Esophagus muscularis mucosa (tissue), 4 donors: ENCODE results near the gene PIEZO1. TPM values are rescaled to one million over a fixed set of nuclear protein-coding genes. Genes with fewer than 3 reads are reported as not detected.

Experiments used
- DNase-seq: peaks from one replicate; pipeline ENCODE4 v3.0.0-alpha.2; 2017; ENCODE audit errors: extremely low spot score
- H3K27ac ChIP-seq, 4 donors: fragments of 200-600 bp; sonication (generic); replicated peaks in 1 of 4; 1 replicate in 3 of 4; 2 replicates in 1 of 4; pipeline ENCODE4 v1.5.1; 2016 to 2019; ENCODE audit warnings: mild to moderate bottlenecking in 1 of 4
- H3K27me3 ChIP-seq, 4 donors: fragments of 200-600 bp; sonication (generic); one replicate each; pipeline versions ENCODE4 v1.5.1 to v1.6.0; 2016 to 2019
- H3K36me3 ChIP-seq, 4 donors: fragments of 200-600 bp; sonication (generic); one replicate each; pipeline ENCODE4 v1.5.1; 2016 to 2019
- H3K4me1 ChIP-seq, 4 donors: fragments of 200-600 bp; sonication (generic); one replicate each; pipeline ENCODE4 v1.5.1; 2016 to 2019
- H3K4me3 ChIP-seq, 4 donors: fragments of 200-600 bp; sonication (generic); 1 replicate in 2 of 4; 2 replicates in 2 of 4; pipeline ENCODE4 v1.5.1; 2016 to 2019; ENCODE audit warnings: mild to moderate bottlenecking in 4 of 4, moderate library complexity in 1 of 4
- H3K9me3 ChIP-seq, 4 donors: fragments of 200-600 bp; sonication (generic); 1 replicate in 3 of 4; 2 replicates in 1 of 4; pipeline ENCODE4 v1.5.1; 2016 to 2019
- CTCF ChIP-seq, 3 experiments: fragments of 200-600 bp in 2 of 3; fragments of 450-650 bp in 1 of 3; sonication (generic) in 2 of 3; IDR thresholded peaks; one replicate each; pipeline ENCODE4 v1.5.1; 2017 to 2019; ENCODE audit warnings: antibody characterized with exemption in 3 of 3, mild to moderate bottlenecking in 2 of 3, moderate library complexity in 1 of 3
- EP300 ChIP-seq: sonication (generic); formaldehyde crosslinking; IDR thresholded peaks from one replicate; pipeline ENCODE4 v1.6.1; 2017; ENCODE audit warnings: antibody characterized with exemption
- POLR2A ChIP-seq: fragments of 450-650 bp; IDR thresholded peaks from one replicate; pipeline ENCODE4 v1.6.1; 2017; ENCODE audit warnings: antibody characterized with exemption, moderate library complexity, mild to moderate bottlenecking, low read depth
- POLR2AphosphoS5 ChIP-seq, 2 donors: sonication (generic); formaldehyde crosslinking; IDR thresholded peaks; one replicate each; pipeline ENCODE4 v1.6.1; 2017; ENCODE audit warnings: antibody characterized with exemption in 2 of 2
- WGBS: methylation state at CpG from one replicate; pipeline ENCODE4 v1.1.5; 2018; 5-methylcytosine and 5-hydroxymethylcytosine counted together
- intact Hi-C: fragments of 100-400 bp; cut with DNase I; formaldehyde crosslinking; loops from one replicate; pipeline ENCODE4 v1.15.1; 2023
- total RNA-seq, 4 donors: library from RNA; depleted of rRNA; stranded (reverse); fragments of >200 nt; gene quantifications; one replicate each; pipeline versions ENCODE4 v1.1.0 to v1.2.1, GENCODE V29; 2016

PIEZO1 gene
- total RNA-seq, 4 donors from 2014 or later: 140 to 298 (median 182) TPM

GRCh38 chr16:88807142-88807625 is 22.2 kb upstream of the PIEZO1 start:
- intact Hi-C loops: no loop called here
- peaks cover 0 to 13% (median 0%) of the 10 kb centered on the region in 4 donors for H3K27me3 ChIP-seq

GRCh38 chr16:88806491-88807111 is 21.6 kb upstream of the PIEZO1 start:
- H3K27me3 ChIP-seq: peaks cover 0 to 13% (median 0%) of the 10 kb centered on the region in 4 donors

More at GRCh38 chr16:88807142-88807625, 22.2 kb upstream of the PIEZO1 start:
- H3K9me3 ChIP-seq: no peaks in the 10 kb centered on the region
- DNase-seq: no peak
- H3K4me1 ChIP-seq: peaks cover 28 to 55% (median 49%) of the 10 kb centered on the region in 4 donors
- 88% methylated on average over 10 of the region's 24 CpGs for WGBS
- TF ChIP-seq POLR2AphosphoS5 (IDR thresholded peaks at IDR 0.05) (no peak), EP300 (no peak), POLR2A (no peak), CTCF (IDR thresholded peaks at IDR 0.05) (no peak)
- H3K27ac ChIP-seq: no peak overlapping the region
- H3K36me3 ChIP-seq: peaks cover 0 to 28% (median 24%) of the 10 kb centered on the region in 4 donors
- H3K4me3 ChIP-seq: no peak overlapping the region

GRCh38 chr16:88805887-88806393 is 20.9 kb upstream of the PIEZO1 start:
- Histone ChIP-seq H3K27me3 (peaks cover 0 to 13% (median 0%) of the 10 kb centered on the region in 4 donors), H3K27ac (no peak overlapping the region), H3K4me1 (peaks cover 27 to 50% (median 44%) of the 10 kb centered on the region in 4 donors), H3K4me3 (no peak overlapping the region), H3K9me3 (no peaks in the 10 kb centered on the region), H3K36me3 (peaks cover 0 to 28% (median 24%) of the 10 kb centered on the region in 4 donors)
- TF ChIP-seq CTCF (IDR thresholded peaks at IDR 0.05) (no peak), EP300 (no peak), POLR2A (no peak)
- no peak for DNase-seq
- intact Hi-C loops: no loop called here
- 91% methylated on average over 16 of the region's 21 CpGs for WGBS

More at GRCh38 chr16:88806491-88807111, 21.6 kb upstream of the PIEZO1 start:
- Histone ChIP-seq H3K4me3 (no peak overlapping the region), H3K36me3 (peaks cover 0 to 28% (median 24%) of the 10 kb centered on the region in 4 donors), H3K4me1 (peaks cover 29 to 56% (median 50%) of the 10 kb centered on the region in 4 donors), H3K27ac (no peak overlapping the region), H3K9me3 (no peaks in the 10 kb centered on the region)
- TF ChIP-seq EP300 (no peak), CTCF (IDR thresholded peaks at IDR 0.05) (no peak), POLR2A (no peak), POLR2AphosphoS5 (IDR thresholded peaks at IDR 0.05) (no peak)
- no peak for DNase-seq
- WGBS: 86% methylated on average over 18 of the region's 27 CpGs
- intact Hi-C loops: no loop called here

GRCh38 chr16:88805340-88805715 is 20.3 kb upstream of the PIEZO1 start:
- intact Hi-C loops: no loop called here
- no peak overlapping the region for H3K27ac ChIP-seq
- TF ChIP-seq POLR2A: no peak
- no peak for TF ChIP-seq EP300
- no peak for TF ChIP-seq CTCF (IDR thresholded peaks at IDR 0.05)
- no peak for TF ChIP-seq POLR2AphosphoS5 (IDR thresholded peaks at IDR 0.05)
- DNase-seq: no peak
- no peaks in the 10 kb centered on the region for H3K9me3 ChIP-seq
- H3K4me1 ChIP-seq: peaks cover 21 to 44% (median 37%) of the 10 kb centered on the region in 4 donors
- H3K4me3 ChIP-seq: no peak overlapping the region
- WGBS: 100% methylated on average over 1 of the region's 22 CpGs
- H3K27me3 ChIP-seq: peaks cover 0 to 13% (median 0%) of the 10 kb centered on the region in 4 donors
- H3K36me3 ChIP-seq: peaks cover 0 to 28% (median 24%) of the 10 kb centered on the region in 4 donors
